Fibroblast of skin of right biceps (primary cell): ENCODE results near the gene CELSR1.

Experiments used
- DNase-seq: peaks from one replicate; pipeline ENCODE4 v3.0.0-alpha.2; 2013

The CELSR1 gene

DNA sequence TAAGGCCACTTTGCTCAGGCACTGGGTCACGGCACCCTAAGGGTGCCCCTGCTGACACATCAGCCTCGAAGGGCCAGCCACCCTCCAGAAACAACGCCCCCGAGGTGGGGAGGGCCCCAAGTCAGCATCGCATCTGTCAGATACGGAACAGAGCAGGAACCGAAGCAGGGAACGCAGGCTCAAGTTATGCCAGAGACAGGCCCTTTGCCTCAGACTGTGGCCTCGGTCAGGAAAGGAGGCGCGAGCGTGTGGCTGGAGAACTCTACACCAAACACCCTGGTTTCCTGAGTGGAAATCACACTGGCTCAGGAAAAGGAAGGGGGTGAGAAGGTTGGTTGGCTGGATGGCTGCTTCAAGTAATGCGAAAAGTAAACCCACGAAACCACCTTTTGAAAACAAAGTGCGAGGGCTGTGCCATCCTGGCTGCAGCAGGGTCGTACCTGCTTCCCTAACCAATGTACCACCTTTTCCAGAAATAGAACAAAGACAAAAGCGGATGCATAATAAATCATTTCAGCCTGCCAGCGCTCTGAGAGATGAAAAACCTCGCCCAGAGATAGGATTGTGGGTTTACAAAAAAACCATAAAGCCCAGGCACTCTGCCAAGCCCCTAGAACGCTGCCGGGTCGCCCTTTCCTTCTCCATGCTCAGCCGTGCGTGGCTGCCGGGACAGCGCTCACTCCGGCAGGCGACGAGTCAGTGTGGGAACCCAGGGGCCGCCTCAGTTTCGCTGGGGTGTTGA, 163.3 kb downstream of the CELSR1 start:
- DNase-seq, result no peak

DNA sequence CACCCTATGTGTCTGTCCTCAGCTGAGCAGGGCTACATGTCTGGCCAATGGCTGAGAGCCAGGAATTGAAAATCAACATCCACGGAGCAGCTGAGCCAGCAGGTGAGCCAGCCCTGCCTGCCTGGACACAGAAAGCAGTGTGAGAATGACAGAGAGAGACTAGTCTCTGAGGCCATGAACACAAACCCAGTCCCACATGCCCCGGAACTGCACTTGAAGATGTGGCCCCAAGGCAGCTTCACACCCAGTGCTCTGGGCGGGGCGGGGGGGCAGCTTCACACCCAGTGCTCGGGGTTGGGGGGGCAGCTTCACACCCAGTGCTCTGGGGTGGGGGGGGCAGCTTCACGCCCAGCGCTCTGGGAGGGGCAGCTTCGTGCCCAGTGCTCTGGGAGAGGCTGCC, 164.3 kb downstream of the CELSR1 start:
- DNase-seq, result no peak

DNA sequence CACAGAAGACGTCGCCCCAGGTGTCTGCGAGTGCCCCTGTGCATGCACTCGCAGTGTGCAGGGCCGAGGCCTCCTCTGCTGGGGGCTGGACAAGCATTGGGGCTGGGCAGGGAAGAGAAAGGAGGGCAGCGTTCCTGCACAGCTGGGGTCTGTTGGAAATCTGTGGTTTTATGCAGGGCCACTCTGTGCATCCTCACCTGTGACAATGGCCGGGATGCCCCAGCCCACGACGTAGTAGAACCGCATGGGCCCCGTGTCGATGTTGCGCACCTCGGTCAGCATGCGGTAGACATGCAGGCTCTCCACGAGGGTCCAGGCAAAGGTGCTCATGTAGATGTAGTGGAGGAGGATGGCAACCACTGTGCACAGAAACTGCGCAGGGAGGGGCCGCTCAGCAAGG, 164.7 kb downstream of the CELSR1 start:
- DNase-seq, result no peak

DNA sequence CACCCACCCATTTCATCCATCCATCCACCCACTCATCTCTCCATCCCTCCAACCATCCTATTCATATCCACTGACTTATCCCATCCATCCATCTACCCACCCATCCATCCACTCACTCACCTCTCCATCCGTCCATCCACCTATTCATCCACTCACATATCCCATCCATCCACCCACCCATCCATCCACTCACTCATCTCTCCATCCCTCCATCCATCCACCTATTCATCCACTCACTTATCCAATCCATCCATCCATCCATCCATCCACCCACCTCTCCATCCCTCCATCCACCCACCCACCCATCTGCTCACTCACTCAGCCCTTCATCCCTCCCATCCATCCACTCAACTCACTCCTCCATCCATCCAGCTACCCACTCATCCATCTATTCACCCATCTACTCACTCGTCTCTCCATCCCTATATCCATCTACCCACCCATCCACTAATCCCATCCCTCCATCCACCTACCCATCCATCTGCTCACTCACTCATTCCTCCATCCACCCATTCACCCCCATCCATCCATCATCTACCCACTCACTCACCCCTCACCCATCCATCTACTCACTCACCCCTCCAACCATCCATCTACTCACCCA, 165.7 kb downstream of the CELSR1 start:
- no peak for DNase-seq

DNA sequence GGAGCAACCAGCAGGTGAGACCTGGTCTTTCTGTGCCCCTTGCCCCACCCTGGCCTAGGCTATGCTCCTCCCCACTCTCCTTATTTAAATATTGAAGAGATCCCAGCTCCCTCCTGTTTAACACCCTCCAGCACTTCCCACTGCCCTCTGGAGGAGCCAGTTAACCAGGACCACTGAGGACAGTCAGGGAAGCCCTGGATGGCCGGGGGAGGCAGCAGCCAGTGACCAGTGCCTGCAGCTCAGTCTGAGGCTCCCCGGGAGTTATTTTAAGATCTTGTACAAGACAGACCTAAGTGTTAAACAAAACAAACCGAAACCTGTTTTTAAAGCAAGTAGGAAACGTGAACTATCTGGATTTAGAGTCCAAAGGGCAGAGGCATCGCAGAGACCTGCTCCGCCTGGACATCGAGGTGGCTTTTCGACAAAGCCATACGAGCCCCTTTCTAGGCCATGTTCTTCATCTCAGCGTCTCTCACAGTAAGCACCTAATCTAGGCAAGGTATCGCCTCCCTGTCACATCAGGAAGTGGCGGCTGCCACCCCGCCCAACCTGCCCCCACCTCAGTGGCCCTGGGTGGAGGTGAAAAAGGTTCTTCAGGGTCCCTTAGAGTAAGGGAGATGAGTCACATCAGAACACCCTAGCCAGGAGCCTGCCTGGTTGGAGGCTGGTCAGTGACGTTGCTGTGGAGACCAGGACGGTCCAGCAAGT, 166.7 kb downstream of the CELSR1 start:
- DNase-seq, result no peak

DNA sequence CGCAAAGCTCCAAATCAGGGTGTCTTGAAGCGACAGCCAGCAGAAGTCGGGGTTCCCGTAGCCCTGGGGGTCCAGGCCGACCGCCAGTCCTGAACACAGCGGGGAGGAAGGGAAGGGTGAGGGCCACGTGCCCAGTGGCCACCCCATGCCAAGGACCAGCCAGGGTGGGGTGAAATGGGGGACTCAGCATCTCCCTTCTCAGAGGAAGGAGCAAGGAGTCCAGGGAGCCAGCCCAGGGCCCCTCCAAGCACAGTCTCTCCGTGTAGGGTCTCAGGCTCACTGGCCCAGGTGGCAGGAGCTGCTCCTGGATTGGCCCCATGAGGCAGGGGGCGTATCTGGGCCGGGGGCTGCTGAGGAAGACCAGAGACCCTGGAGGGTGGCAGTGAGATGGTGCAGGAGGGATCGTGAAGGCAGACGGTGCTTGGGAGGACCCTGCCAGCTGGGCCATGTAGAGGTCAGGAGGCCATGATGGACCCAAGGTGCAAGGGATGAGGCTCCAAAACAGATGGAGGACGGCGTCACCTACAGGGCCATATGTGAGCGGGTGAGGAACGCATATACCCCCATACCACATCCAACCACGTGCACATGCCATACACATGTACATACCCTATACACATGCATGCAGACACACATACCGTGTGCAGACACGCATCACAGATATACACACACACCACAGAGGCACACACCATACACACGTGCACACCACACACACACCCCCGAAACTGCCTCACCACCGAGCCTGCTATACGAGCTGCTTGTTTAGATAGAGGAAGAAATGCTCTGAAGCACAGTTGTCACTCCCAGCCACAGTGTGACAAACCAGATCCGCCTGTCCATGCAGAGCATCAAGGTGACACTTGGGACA, 167.5 kb downstream of the CELSR1 start:
- DNase-seq, result no peak

DNA sequence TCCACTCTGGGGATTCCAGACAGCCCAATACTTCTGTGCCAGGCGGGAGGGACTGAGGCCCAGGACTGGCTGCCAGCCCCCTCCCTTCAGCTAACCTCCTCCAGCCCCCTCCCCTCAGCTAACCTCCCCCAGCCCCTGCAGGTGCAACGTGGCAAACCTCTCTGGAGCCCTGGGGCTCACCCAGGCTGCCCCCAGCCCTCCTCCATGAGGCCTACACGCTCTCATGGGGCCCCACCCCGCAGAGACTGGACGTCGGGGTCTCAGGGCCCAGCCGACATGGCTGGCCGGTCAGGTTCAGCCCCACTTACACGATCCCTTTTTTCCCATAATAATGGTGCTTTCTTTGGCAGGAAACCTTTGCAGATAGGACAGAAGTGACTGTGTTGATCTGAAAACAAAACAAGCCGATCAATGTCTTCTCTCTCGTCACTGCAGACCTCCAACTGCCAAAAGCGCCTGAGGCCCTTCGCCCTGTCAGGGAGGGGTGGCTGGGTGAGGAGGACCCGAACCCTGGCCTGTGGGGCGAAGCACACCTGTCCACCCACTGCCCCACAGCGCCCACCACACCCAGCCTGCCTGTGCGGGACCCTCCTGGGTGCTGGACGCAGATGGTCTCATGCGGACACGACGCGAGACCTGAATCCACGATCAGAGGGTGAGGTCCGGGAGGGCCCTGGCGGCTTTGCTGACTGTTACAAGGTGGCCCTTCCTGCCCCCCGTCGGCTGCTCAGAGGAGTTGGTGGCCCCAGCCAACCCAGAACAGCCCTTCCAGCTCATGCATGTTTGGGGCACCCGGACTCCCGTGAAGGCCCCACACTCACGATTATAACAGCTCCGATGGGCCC, 168.3 kb downstream of the CELSR1 start:
- no peak for DNase-seq

DNA sequence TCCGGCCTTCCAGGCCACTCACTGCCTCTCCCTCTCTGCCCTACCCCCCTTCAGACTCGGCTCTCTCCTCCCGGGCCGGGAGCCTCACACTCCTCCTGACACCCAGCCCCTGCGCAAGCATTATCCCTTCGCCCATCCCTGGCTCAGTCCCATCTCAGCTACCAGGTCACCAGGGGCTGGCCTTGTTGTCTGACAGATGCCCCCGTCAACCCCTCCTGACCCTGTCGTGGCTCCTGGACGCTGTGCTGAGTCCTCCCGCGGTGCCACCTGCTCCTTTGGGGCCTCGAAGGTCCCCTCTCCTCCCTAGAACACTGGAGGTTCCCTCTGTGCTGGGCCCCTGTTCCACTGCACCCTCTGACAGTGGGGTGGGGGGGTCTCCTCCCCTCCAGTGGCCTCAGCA, 169.0 kb downstream of the CELSR1 start:
- no peak for DNase-seq

DNA sequence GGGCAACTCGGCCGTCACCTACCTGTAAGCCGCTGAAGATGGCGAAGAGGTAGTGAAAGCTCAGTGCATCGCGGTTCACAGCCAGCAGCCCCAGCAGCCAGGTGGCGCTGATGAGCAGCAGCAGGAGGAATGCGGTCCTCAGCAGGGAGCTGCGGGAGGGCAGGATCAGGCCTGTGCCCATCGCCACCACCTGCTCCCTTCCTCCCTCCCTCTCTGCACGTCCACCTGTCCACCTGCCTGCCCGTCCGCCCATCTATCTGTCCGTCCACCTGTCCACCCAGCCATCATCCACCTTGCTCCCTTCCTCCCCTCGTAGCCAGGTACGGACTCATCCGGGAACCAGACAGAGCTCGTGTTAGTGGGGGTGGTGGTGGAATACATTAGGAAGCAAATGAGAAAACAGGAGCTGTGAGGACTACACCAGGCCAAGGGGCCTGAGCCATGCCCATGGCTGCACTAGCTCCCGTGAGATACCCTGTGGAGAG, 169.7 kb downstream of the CELSR1 start:
- DNase-seq, result peak; percentile 22

DNA sequence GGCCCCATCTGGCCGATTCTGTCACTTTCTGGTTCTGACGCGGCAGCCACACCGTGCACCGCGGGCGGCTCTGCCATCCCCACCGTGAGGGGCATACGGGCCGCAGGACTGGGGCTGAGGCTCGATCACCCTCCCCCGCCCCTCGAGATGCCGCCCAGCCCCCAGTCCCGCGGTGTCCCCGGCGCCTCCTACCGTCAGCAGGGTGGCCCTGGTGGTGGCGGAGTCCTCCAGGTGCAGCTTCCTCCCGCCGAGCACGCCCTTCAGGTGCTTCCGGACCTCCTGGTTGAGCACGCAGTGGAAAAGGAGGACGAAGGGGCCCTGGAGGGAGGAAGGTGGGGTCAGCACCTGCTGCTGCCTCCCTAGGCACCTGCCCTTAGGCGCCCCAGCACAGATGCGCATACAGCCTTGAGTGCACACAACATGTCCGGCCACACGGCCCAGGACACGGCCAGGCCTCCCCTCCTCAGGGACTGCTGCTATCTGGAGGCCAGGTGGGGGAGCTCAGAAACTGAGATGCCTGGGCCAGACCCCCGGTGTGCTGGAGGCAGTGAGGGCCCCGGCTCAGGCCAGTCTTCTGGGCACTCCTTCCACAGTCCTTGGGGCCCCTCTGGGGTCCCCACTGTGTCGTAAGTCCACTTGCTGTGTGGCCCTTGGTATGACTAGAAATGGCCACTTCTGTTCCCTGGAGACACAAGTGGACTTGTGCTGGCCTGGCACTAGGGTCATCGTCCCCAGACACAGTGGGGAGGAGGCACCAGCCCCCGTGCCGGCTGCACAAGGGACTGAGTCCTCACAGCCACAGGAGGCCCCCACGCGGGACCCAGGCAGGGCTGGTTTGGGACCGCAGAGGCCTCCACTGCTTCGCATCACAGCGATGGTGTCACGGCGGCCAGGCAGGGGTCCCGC, 170.4 kb downstream of the CELSR1 start:
- no peak for DNase-seq

DNA sequence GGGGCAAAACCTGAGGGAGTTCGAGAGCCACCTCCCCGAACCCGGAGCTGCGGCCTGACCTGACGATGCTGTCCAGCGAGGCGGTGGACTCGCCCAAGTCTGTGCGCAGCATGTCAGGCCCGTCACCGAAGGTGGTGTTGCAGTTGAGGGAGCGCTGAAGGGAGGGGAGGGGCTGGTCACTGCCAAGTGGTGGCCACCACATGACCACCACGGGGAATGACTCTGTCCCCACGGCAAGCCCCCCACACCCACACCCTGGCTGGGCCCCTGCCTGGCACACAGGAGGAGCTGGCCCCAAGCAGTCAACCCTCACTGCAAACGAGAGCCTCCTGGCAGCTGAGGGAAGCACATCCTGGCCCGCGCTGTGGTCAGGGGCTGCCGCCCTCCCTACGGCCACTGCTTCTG, 171.1 kb downstream of the CELSR1 start:
- no peak for DNase-seq

DNA sequence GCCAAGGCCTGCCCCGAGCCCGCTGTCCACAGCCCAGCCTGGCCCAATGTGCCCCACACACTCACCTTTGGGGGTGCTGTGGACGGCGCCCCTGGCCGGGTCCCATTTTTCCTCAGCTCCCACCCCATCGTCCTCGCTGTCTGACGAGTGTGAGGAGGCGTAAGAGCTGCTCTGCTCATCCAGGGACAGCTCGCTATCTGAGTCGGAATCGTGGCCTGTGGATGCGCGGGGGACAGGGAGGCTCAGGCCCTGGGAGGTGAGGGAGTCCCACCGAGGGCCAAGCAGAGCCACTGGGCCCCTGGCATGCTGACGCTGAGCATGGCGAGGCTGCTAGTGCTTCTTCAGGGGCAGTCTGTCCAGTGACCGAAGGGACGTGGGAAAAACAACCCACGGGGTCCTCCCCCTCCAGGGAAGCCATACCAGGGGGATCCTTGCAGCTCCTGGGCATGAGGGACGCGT, 172.2 kb downstream of the CELSR1 start:
- DNase-seq, result no peak

DNA sequence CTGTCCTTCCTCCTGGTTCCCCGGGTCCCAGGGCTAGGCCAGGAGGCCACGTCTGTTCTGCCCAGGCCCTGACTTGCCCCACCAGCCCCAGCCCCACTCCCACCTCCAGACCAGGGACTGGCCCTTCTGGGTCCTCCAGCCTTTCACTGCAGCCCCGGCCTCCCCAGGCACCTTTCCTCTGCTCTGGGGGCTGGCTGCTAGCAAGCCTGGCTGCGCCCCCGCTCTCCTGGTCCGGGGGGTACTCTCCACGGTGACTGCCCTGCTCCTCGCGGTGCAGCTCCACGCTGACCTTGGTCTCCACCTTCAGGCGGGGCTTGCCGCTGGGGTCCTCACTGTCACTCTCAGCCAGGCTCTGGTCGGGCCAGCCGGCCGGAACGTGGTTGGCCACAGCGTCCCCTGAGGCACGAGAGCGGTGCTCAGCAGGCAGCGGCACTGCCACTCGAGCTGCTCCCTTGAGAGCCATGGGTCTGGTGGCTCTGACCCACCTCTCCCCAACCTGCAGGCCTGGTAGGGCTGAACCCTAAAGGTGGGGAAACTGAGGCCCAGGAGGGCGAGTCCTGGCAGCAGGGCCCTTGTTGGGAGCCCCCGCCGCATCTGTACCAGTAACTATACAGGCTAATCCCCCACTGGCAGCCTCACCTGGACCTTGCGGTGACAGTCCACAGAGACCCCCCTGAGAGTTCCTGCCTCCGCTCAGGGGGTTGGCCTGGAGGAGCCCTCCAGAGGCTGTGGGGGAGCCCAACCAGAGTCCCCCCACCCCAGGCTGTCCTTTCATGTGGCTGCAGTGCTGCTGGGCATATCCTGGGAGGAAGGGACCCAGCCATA, 172.9 kb downstream of the CELSR1 start:
- DNase-seq, result no peak

DNA sequence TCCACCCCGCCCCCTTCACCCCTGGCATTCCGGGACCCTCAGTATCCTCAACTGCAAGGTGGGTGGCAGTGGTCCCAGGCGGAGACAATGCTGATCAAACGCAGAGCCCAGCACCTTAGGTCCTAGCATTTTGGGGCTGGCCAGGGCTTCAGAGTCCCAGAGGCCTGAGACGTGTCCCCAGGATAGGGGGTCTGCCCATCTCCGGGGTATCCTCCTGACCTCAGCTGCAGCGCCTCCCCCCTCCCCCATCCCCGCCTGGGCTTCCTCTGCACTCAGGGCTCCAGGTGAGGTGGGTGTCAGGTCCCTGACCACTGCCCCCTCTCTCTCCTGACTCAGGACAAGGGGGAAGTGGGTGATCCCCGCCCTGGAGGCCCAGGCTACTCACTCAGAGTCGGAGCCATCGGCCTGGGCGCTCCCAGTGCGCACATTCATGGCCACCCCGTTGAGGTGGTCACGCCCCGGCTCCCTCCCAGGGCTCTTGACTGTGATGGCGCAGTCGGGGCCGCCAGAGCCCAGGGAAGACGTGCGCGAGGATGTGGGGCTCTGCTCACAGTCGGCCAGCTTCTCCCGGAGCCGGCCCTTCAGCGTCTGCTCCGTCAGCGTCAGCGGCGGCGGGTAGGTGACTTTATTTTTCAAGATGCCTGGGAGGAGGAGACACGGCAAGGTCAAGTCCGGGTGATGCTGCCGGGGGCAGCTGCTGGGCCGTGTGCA, 173.7 kb downstream of the CELSR1 start:
- DNase-seq, result no peak

DNA sequence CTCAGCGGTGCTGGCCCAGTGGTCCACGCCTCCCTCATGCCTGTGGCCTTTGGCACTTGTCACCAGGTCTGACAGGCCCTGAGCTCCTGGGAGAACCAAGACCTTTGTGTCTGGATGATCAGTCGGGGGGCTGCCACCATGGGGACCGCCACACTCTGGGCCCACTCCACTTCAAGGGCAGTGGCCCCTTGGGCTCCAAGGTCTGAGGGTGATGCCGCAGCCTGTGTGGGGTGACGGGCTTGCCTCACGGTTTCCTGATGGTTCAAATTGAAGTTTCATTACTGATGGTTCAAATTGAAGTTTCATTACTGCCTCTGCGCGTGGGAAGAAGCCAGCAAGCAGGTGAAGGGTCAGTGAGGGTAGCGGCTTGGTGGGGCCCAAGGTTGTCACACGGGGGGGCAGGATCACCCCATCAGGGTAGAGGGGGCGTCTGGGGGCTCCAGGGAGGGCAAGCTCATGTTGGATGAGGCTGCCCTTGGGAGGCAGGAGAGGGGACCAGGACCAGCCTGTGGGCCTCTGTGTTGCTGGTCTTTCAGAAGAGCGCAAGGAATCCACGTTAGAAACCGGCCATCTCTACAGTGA, 174.4 kb downstream of the CELSR1 start:
- DNase-seq, result no peak

DNA sequence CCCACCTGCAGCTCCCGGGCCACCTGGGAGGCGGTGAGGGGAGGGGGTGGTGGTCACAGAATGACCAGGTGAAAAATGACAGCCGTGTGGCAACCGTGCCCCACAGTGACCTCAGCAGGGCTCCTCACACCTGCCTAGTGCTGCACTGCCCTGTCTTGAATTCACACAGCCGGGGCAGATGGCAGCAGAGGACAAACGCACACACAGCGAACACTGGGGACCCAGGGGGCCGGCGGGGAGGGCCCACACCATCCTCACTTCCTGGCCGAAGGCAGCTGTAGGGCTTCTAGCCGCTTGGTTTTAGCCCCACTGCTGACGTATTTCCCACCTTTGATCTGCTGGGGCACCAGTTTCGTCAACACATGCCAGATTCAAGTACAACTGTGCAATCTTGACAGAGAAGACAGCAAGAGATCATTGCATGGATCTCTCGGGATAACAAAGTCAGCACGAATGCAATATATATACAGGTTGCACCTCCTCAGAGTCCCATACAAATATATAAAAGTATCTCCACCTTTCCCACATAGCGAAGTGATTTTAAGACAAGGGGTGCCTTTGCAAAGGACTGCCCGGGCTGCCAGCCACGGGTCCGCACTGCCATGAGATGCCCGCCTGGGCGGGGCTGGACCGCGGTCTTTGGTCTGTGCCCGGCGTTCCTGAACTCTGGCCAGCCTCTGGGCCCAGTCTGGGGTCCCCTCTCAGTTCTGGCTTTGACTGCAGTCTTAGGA, 175.1 kb downstream of the CELSR1 start:
- DNase-seq, result no peak

DNA sequence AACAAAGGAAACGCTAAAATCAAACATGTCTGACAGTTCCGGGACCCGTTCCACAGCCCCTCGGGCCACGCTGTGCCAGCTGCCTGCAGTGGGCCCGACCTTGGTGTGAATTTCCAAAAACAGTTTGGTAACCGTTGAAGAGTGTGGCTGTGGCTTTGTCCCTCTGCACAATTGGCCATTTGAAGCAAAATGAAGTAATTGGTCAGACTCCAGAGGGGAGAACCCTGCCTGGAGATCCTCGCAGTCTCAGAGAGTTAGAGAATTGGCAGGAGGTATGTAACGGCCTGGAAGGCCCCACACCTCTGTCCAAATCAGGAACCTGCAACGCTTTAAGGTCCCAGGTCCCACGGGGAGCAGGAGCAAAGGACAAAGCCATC, 175.6 kb downstream of the CELSR1 start:
- no peak for DNase-seq

DNA sequence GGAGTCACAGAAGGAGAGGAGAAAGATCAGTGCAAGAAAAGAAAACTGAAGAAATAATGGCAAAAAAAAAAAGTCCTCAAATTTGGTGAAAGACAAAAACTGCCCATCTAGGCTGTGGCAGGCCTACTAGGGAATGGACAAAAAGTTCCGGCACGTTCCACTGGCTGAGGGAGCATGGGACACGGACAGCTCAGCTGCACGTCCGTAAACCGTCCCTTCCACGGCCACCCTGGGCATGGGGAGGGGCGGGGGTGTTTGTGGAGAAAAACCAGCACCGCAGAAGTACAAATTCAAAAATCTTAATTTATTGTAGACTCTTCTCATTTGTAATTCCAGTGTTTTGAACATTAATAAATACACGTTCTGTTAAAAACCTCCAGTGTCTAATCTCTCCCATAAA, 176.5 kb downstream of the CELSR1 start:
- no peak for DNase-seq
